ENCODE data around the gene ODAD4.

The ODAD4 gene

DNA sequence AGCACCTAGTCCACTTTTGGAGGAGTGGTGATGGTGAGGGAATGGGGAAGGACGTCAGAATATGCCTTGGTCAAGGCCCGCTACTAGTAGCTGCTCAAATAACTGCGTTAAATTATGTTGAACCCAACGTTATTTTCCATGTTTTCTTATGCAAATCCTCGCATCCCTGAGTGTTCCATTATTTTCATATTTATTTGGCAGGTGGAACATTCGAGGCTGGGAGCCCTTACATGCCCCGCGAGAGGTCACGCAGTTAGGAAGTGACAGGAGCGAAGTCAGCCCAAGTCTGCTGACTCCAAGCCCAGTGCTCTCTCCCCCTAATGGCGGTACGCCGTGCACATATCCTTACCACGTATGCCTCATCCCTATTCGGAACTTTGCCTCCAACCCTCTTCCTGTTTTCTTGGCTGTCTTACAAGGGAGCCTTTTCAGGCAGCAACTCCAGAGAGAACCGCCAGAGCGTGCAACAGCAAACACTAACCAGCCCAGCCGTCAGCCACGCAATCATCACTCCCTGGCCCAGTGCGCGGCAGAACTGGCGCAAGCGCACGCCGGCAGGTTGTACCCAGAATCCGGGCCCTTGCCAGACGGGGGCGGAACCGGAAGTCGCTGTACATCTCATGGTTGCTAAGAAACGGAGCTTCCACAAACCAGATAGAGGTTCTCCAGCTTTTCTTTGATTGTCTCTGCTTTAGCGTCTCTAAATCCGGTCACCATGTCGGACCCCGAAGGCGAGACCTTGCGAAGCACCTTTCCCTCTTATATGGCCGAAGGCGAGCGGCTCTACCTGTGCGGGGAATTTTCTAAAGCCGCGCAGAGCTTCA, at the start of gene ODAD4:
Gene ODAD4, plus strand, starts transcription at position 609 of the 824 bp plus-strand sequence. Its CDS starts 107 bp downstream, at position 716.
- peak; percentile 97 for DNase-seq (ENCODE audit: low spot score)

DNA sequence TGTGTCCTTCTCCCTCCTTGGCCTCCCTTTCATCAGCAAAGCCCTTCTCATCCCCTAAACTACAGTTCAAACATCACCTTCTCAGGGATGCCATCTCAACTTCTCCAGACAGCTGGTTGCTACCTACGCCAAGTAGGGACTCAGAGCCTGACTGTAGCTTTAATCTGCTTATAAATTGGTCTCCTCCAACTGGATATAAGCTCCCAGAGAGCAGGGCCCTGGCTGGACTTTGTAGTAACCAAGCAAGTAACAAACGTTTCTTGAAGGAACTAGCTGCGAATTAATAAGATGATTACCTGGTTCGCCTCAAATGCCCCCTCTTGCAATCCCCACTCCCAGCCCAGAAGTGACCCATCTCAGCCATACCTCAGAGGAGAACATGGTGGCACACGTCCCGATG, 47.7 kb upstream of the ODAD4 start:
- DNase-seq (ENCODE audit: low spot score) = no peak

DNA sequence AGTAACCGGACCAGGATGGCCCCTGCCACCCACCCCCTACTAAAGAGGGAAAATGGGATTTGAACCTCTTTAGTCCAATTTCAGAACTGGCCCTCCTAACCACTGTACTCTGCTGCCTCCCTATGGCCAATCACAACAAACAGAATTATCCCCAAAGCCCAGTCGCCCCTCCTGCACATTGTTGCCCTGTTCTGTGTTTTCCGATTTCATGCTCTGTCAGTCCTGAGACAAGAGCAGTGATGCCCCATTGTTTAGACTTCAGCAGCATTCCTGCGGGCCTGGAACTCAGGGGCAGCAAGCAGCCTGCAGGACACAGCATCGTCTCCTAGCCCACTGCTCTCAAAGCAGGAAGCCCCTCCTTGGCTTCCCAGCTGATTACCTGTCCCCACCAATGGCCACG, 44.7 kb upstream of the ODAD4 start:
- DNase-seq (ENCODE audit: low spot score) = no peak

DNA sequence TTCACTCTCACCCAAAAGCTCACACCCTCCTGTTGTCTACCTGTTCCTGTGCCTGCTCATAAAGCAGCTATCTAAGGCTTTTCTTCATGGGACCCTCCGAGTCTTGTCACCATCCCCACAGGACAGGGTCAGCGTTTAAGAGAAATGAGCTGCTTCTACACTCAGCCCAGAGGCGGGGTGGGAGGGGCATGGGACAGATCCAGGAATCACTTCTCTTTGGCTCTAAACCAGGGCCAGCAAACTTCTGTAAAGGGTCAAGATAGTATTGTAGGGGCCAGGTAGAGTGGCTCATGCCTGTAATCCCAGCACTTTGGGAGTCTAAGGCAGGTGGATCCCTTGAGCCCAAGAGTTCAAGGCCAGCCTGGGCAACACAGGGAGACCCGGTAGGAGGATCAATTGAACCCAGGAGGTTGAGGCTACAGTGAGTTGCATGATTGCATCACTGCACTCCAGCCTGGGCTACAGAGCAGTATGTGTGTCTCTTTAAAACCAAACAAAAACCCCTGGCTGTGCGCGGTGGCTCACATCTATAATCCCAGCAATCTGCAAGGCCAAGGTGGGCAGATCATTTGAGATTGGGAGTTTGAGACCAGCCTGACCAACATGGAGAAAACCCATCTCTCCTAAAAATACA, 42.0 kb upstream of the ODAD4 start:
- no peak for DNase-seq (ENCODE audit: low spot score)

DNA sequence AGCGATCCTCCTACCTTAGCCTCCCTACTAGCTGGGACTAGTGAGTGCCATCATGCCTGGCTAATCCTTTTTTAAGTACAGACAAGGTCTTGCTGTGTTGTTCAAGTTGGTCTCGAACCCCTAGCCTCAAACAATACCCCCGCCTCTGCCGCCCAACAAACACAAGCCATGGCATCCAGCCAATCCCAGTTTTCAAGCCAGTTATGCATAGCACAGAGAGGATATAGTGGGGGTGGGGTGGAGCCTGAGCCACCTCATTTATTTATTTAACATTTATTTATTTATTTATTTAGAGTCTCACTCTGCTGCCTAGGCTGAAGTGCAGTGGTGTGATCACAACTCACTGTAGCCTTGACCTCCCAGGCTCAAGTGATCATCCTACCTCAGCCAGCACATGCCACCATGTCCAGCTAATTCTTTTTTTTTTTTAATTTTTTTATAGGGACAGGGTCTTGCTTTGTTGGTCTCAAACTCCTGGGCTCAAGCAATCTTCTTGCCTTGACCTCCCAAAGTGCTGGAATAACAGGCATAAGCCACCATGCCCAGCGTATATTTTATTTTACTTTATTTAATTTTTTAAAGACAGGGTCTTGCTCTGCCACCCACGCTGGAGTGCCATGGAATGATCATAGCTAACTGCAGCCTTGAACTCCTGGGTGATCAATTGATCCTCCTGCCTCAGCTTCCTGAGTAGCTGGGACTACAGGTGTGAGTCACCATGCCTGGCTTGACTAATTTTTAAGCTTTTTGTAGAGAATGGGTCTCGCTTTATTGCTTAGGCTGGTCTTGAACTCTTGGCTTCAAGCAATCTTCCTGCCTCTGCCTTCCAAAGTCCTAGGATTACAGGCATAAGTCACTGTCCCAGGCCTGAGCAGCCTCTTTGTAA, 39.0 kb upstream of the ODAD4 start:
- DNase-seq (ENCODE audit: low spot score) = no peak

DNA sequence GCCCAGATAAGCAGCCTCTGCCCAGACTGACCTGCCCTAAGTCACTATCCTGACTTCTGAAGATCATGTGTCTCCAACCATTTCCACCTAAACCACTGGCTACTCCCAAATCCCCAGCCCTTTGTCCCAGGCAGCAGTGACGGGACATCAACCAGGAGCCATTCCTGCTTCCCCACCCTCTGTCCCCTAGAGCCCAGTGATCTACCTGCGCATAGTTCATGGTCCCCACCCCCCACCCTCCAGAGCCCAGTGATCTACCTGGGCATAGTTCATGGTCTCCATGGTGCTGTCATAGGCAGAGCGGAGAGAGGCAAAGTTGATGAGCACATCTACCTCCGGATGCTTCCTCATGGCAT, 38.4 kb upstream of the ODAD4 start:
- no peak for DNase-seq (ENCODE audit: low spot score)

DNA sequence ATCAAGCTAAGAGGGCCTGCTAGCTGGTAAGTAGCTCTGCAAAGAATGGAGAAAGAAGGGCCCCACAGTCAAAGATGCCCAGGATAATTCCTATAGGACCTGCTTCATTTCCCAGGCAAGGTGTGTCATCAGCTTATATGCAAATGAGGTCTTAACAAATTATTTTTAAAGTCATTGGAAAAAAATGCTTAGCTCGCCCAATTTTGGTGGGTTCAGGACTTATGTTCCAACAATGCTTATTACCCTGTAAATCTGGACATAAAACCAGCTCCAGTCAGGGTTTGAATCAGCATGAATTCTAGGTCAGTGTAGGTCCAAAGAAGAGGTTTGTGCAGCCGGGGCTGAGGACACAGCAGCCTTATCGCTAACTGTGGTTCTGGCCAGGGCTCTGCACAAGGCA, 37.0 kb upstream of the ODAD4 start:
- DNase-seq (ENCODE audit: low spot score) = no peak

DNA sequence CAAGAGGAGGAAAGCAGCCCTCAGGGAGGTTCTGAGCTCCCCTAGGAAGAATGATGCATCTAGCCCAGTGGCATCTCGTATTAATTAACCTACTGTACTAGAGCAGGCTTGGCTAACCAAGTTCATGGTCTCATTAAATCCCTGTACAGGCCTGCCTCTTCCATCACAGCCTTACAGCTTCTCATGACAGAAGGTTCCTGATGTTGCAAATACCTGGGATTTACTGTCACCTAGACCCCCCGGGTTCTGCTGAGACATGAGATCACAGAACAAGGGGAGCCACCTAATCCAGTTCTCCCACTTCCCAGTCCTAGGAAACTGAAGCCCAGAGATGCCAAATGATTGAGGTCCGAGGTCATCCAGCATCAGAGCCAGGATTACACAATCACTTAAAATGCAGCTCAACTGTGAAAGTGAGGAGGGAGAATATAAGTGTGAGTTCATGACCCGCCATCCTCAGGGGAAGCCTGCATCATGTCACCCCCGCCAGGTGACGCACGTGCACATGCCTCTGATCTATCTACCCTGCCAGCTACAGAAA, 35.6 kb upstream of the ODAD4 start:
- no peak for DNase-seq (ENCODE audit: low spot score)

GRCh38 chr17:41895617-41896016, 34.8 kb upstream of the ODAD4 start:
- no peak for DNase-seq (ENCODE audit: low spot score)

- no peak for DNase-seq (ENCODE audit: low spot score)
These were observed 33.7 kb upstream of the ODAD4 start for GRCh38 chr17:41896726-41897125.

- no peak for DNase-seq (ENCODE audit: low spot score)
These were observed 28.8 kb upstream of the ODAD4 start for GRCh38 chr17:41901646-41902045.

GRCh38 chr17:41904242-41904841, 26.1 kb upstream of the ODAD4 start:
- DNase-seq (ENCODE audit: low spot score) = no peak

DNA sequence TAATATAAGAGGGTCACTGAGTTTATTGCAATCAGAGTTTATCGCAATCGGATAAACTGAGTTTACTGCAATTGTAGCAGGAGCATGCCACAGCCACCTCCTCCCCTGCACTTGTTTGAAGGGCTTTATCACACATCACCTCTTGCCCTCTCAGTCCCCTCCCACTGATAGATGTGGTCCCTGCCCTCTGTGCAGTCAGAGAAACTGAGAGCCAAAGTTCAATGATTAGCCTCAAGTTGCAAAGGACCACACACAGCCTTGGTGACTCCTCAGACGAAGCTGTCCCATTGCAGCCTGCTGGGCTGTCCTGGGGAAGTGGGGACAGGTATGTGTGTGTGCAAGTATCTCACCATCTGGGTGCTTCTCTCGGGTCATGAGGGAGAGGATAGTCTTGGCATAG, 25.2 kb upstream of the ODAD4 start:
- DNase-seq (ENCODE audit: low spot score) = no peak

DNA sequence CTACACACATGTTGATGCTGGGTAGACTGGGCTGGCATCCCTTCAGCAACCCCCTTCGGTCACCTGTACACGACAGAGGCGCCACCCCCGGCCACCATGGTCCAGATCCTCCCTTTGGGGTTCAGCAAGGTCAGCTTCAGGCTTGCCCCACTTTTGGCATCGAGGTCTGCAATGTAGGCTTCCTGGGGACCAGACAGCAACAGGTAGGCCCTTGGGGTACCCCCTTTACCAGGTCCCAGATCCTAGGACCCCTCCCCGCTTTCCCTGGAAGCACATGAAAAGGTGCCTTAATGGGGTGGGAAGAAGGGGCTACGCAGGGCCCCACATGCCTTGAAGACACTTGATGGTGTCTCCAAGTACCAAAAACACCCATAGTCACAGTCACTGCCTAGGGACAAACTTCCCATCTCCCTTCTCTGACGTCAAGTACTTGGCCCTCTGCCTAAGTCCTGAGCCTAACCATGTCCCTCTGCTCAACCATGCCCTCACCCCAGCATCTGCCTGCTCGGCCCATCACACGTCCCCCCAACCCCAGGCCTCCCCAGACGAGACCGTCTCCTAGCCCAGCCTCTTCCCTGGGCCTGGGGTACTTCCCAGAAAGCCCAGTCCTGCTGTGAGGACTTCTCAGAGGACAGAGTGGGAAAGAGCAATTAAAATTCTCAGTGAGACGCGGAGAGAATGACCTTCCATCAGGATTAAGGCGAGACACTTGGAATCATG, 23.8 kb upstream of the ODAD4 start:
- no peak for DNase-seq (ENCODE audit: low spot score)

DNA sequence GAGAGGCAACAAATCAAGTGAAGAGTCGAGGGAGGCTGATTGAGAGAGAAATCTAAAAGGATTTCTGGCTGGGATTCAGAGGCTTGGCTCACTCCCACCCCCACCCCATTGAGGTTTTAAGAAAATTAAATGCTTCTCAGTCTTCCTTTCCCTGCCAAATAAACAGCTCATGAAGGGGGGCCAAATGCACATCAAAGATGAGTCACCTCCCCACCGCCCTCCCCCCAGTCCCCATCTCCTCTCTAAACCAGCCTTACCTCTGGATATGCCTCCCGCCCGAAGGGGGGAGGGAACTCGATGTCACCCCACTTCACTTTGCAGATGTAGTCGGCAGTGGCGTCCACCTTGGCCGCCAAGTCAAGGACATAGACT, 23.2 kb upstream of the ODAD4 start:
- DNase-seq (ENCODE audit: low spot score) = no peak

GRCh38 chr17:41907633-41908539, 22.5 kb upstream of the ODAD4 start:
- no peak for DNase-seq (ENCODE audit: low spot score)

- DNase-seq (ENCODE audit: low spot score) = no peak
These were observed 21.3 kb upstream of the ODAD4 start for GRCh38 chr17:41909088-41909487.

DNA sequence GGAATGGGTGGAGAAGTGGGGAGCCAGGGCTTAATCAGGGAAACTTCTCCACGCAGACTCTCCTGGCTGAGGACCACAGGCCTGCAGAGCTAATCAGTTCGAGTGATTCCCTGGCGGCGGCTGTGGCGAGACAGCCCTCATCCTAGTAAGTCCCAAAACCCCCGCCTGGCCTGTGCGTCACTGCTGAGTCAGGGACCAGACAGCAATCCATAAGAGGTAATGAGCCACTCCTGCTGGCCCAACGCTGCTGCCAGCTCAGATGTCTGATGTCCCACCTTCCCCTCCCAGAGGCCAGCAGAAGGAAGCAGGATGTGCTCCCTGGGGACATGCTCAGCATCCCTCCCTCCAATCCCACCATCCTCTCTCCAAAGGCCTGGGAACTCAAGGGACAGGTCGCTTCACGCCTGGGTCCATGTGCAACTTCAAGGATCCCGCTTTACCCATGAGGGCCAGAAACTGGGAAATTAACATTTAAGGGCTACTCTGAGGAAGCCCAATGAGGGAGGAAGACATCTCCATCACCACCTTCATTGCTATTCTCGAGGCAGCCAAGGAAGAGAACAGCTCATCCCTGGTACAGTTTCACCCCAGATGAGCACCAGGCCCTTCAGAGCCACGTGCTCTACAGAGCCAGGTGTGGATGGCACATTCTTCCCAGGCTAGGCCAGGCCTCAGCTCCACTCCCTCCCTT, 19.6 kb upstream of the ODAD4 start:
- no peak for DNase-seq (ENCODE audit: low spot score)

DNA sequence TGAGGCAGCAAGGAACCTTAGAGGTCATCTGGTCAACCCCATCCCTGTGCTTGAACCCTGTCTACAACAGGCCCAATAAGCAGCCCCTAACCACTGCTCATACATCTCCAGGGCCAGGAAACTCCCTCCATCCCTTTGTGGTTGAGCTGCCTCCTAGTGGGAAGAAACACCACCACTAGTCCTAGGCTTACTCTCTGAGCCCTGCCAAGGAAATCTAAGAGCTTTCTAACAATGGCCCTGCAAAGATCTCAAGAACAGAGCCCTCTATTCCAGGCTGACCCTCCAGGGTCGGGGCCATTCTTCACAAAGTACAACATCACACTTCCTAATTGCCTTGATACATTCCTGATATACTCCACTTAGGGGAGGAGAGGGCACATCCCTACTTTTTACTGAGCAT, 17.5 kb upstream of the ODAD4 start:
- DNase-seq (ENCODE audit: low spot score) = no peak

DNA sequence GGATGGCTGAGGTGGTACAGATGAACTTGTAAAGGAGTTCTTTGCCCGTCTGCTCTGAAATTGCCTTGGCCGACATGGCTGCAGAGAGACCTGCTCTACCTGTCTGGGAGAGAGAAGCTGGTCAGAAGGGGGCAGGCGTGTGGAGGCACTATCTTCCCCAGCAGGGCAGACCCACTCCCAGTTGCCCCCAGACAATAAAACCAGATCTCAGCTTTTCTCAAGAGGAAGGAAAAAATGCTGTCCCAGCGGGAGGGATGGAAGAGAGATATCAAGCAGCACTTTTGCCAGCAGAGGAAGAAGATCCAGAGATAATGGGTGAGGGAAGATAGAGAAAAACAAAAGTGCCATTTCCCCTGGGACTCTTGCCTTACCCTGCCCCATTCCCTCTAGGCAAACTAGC, 16.6 kb upstream of the ODAD4 start:
- no peak for DNase-seq (ENCODE audit: low spot score)
